ENCODE data around the gene MEMO1. TPM values are rescaled to one million over a fixed set of nuclear protein-coding genes. Genes with fewer than 3 reads are reported as not detected.

The MEMO1 gene
- total RNA-seq, 1 experiment from 2014 or later, result 54.6 TPM

DNA sequence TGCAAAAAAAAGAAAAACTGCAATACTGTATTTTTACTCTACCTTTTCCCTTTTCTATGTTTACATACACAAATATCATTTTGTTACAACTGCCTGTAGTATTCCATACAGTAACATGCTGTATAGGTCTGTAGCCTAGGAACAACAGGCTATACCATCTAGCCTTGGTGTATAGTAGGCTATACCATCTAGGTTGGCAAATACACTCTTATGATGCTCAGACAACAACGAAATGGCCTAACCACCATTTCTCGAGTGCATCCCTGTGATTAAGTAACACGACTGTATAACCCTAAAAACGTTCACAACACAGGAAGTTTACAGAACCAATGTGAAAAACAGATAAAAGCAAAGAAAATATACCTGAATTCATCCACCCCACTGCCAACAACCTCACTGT is 64.0 kb downstream of the MEMO1 start:
- ChIA-PET CTCF (no interaction called here), POLR2A (interaction anchor here (1.6 kb wide), 1 partner anchor 13 kb away, joined by 4 read pairs; no protein-coding TSS in a partner anchor)
- intact Hi-C loops (cut with micrococcal nuclease), result no loop called here
- BruUV-seq (replicated peaks), result no TSS peak
- Mint-ChIP-seq H3K27me3 (ENCODE audit: insufficient read depth, unreplicated experiment) (no peaks in the 10 kb centered on the region), H3K27ac (ENCODE audit: low read depth, unreplicated experiment) (no peak overlapping the region), H3K4me3 (ENCODE audit: unreplicated experiment) (no peak overlapping the region), H3K36me3 (ENCODE audit: insufficient read depth, unreplicated experiment) (peaks cover 17% of the 10 kb centered on the region), H3K9me3 (ENCODE audit: unreplicated experiment) (no peaks in the 10 kb centered on the region), H3K4me1 (ENCODE audit: insufficient read depth, unreplicated experiment) (peaks cover 12% of the 10 kb centered on the region)
- DNase-seq (ENCODE audit: unreplicated experiment), result no peak
- TF ChIP-seq, protein P1, sequence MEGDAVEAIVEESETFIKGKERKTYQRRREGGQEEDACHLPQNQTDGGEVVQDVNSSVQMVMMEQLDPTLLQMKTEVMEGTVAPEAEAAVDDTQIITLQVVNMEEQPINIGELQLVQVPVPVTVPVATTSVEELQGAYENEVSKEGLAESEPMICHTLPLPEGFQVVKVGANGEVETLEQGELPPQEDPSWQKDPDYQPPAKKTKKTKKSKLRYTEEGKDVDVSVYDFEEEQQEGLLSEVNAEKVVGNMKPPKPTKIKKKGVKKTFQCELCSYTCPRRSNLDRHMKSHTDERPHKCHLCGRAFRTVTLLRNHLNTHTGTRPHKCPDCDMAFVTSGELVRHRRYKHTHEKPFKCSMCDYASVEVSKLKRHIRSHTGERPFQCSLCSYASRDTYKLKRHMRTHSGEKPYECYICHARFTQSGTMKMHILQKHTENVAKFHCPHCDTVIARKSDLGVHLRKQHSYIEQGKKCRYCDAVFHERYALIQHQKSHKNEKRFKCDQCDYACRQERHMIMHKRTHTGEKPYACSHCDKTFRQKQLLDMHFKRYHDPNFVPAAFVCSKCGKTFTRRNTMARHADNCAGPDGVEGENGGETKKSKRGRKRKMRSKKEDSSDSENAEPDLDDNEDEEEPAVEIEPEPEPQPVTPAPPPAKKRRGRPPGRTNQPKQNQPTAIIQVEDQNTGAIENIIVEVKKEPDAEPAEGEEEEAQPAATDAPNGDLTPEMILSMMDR (IDR thresholded peaks at IDR 0.05; ENCODE audit: unreplicated experiment), result no peak

DNA sequence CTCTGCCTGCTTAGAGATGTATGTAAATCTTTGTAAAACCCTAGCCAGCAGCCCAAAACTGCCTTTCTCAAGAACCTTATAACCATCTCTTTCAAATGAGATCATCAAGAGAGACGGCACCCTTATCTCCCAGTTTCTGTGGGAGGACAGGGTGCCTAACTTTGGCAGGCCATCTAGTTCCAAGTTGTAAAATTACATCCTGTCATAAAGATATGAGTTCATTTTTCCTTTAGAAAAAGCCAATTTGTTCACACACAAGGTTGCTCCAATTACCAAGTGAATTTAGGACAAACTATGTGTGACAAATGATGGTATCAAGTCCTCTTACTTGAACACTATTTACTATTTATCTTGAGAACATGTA is 65.3 kb downstream of the MEMO1 start:
- CTCF ChIA-PET, result no interaction called here
- no peaks in the 10 kb centered on the region for H3K27me3 Mint-ChIP-seq (ENCODE audit: insufficient read depth, unreplicated experiment)
- TF ChIP-seq, protein P1 (IDR thresholded peaks at IDR 0.05; ENCODE audit: unreplicated experiment), result no peak
- intact Hi-C loops (cut with micrococcal nuclease), result no loop called here
- DNase-seq (ENCODE audit: unreplicated experiment), result no peak
- H3K27ac Mint-ChIP-seq (ENCODE audit: low read depth, unreplicated experiment), result no peak overlapping the region
- H3K9me3 Mint-ChIP-seq (ENCODE audit: unreplicated experiment), result no peaks in the 10 kb centered on the region
- peaks cover 12% of the 10 kb centered on the region for H3K4me1 Mint-ChIP-seq (ENCODE audit: insufficient read depth, unreplicated experiment)
- H3K4me3 Mint-ChIP-seq (ENCODE audit: unreplicated experiment), result no peak overlapping the region
- POLR2A ChIA-PET, result no interaction called here
- BruUV-seq (replicated peaks), result no TSS peak
- peaks cover 17% of the 10 kb centered on the region for H3K36me3 Mint-ChIP-seq (ENCODE audit: insufficient read depth, unreplicated experiment)

- TF ChIP-seq, protein P1 (IDR thresholded peaks at IDR 0.05; ENCODE audit: unreplicated experiment), result no peak
- no peak for DNase-seq (ENCODE audit: unreplicated experiment)
- ChIA-PET CTCF (no interaction called here), POLR2A (no interaction called here)
- intact Hi-C loops (cut with micrococcal nuclease), result no loop called here
- Mint-ChIP-seq H3K4me3 (ENCODE audit: unreplicated experiment) (no peak overlapping the region), H3K27ac (ENCODE audit: low read depth, unreplicated experiment) (no peak overlapping the region), H3K36me3 (ENCODE audit: insufficient read depth, unreplicated experiment) (peaks cover 17% of the 10 kb centered on the region), H3K9me3 (ENCODE audit: unreplicated experiment) (no peaks in the 10 kb centered on the region), H3K27me3 (ENCODE audit: insufficient read depth, unreplicated experiment) (no peaks in the 10 kb centered on the region), H3K4me1 (ENCODE audit: insufficient read depth, unreplicated experiment) (peaks cover 12% of the 10 kb centered on the region)
- no TSS peak for BruUV-seq (replicated peaks)
Measured at GRCh38 chr2:31944828-31945571, 65.8 kb downstream of the MEMO1 start.

DNA sequence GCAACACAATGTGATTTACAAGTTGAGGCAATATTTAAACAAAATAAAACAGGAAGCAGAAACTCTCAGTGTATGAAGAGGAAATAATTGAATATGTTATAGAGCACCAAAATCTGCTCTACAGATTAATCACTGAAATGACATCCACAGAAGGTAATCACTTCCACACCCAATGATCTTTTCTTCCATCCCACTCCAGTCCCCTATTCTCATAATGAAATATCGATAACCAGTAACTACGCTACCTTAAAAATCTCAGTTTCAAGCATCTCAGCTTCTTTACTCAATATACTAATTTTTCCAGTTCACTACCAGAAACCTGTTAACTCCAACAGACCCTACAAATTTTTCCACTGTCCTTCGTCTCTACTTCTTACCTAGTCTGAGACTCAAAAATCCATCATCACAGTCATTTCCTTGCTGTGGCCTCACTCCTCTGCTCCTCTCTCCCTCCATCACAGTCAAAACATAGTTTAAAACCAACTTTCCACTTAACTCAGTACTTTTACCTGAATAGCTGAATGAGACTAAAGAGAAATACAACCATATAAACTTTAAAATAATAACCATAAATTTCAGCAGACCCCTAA is 67.1 kb downstream of the MEMO1 start:
- H3K4me1 Mint-ChIP-seq (ENCODE audit: insufficient read depth, unreplicated experiment), result peaks cover 12% of the 10 kb centered on the region
- H3K36me3 Mint-ChIP-seq (ENCODE audit: insufficient read depth, unreplicated experiment), result peaks cover 10% of the 10 kb centered on the region
- intact Hi-C loops (cut with micrococcal nuclease), result no loop called here
- no peak for DNase-seq (ENCODE audit: unreplicated experiment)
- H3K9me3 Mint-ChIP-seq (ENCODE audit: unreplicated experiment), result no peaks in the 10 kb centered on the region
- TF ChIP-seq, protein P1 (IDR thresholded peaks at IDR 0.05; ENCODE audit: unreplicated experiment), result no peak
- ChIA-PET CTCF (no interaction called here), POLR2A (interaction anchor here (0.6 kb wide), 2 partner anchors 19 to 528 kb away, joined by 3 to 4 read pairs; no protein-coding TSS in a partner anchor)
- no TSS peak for BruUV-seq (replicated peaks)
- no peaks in the 10 kb centered on the region for H3K27me3 Mint-ChIP-seq (ENCODE audit: insufficient read depth, unreplicated experiment)
- H3K27ac Mint-ChIP-seq (ENCODE audit: low read depth, unreplicated experiment), result no peak overlapping the region
- no peak overlapping the region for H3K4me3 Mint-ChIP-seq (ENCODE audit: unreplicated experiment)

Data from MCF 10A (cell line).